Measurements from ENCODE around the gene LIMA1. TPM values are rescaled to one million over a fixed set of nuclear protein-coding genes. Genes with fewer than 3 reads are reported as not detected.
"Not testable (repeated sequence)": the region's sequence is repeated elsewhere in the genome, so short reads cannot be mapped to it uniquely, and the experiment has no call there.

LIMA1 gene
- total RNA-seq, 2 donors from 2014 or later = 66.7 to 94.2 TPM

- intact Hi-C loops (cut with DNase I) = no loop called here
- Histone ChIP-seq H3K27me3 (replicated peaks; ENCODE audit: insufficient read depth) (no peaks in the 10 kb centered on the region), H3K4me3 (no peak overlapping the region), H3K9me3 (no peaks in the 10 kb centered on the region), H3K27ac (peak overlapping the region; percentile 11 to 27), H3K36me3 (no peaks in the 10 kb centered on the region), H3K4me1 (replicated peaks) (no peaks in the 10 kb centered on the region)
- TF ChIP-seq POLR2AphosphoS5 (IDR thresholded peaks at IDR 0.05) = no peak
- TF ChIP-seq POLR2A (IDR thresholded peaks at IDR 0.05) = no peak
- TF ChIP-seq CTCF (IDR thresholded peaks at IDR 0.05) = no peak
- no peak for DNase-seq (ENCODE audit: low spot score)
- 63% methylated on average over 4 of the region's 4 CpGs for WGBS
Observed at GRCh38 chr12:50248411-50248810, 34.9 kb downstream of the LIMA1 start.

- 77% methylated on average over 9 of the region's 9 CpGs for WGBS
- H3K4me1 ChIP-seq (replicated peaks); H3K27me3 ChIP-seq (replicated peaks; ENCODE audit: insufficient read depth); intact Hi-C loops (cut with DNase I); DNase-seq (ENCODE audit: low spot score); H3K36me3 ChIP-seq; H3K4me3 ChIP-seq; H3K9me3 ChIP-seq: not testable (repeated sequence)
- peak overlapping the region in 1 of 2 donors; percentile 55 for H3K27ac ChIP-seq
Observed at GRCh38 chr12:50247665-50248064, 35.7 kb downstream of the LIMA1 start.

- no peak overlapping the region for H3K4me3 ChIP-seq
- H3K9me3 ChIP-seq = no peaks in the 10 kb centered on the region
- WGBS = 10% methylated on average over 3 of the region's 3 CpGs
- H3K4me1 ChIP-seq (replicated peaks) = no peaks in the 10 kb centered on the region
- TF ChIP-seq POLR2AphosphoS5 (IDR thresholded peaks at IDR 0.05) = peak; percentile 62
- no peak for TF ChIP-seq POLR2A (IDR thresholded peaks at IDR 0.05)
- TF ChIP-seq CTCF (IDR thresholded peaks at IDR 0.05) = no peak
- no peaks in the 10 kb centered on the region for H3K36me3 ChIP-seq
- no peaks in the 10 kb centered on the region for H3K27me3 ChIP-seq (replicated peaks; ENCODE audit: insufficient read depth)
- H3K27ac ChIP-seq = peak overlapping the region; percentile 53 to 55
- peak; percentile 28 for DNase-seq (ENCODE audit: low spot score)
- intact Hi-C loops (cut with DNase I) = no loop called here
Observed at GRCh38 chr12:50246873-50247612, 36.3 kb downstream of the LIMA1 start.

- H3K36me3 ChIP-seq = no peaks in the 10 kb centered on the region
- H3K4me3 ChIP-seq = no peak overlapping the region
- TF ChIP-seq POLR2AphosphoS5 (IDR thresholded peaks at IDR 0.05) = no peak
- TF ChIP-seq POLR2A (IDR thresholded peaks at IDR 0.05) = no peak
- TF ChIP-seq CTCF (IDR thresholded peaks at IDR 0.05) = no peak
- DNase-seq (ENCODE audit: low spot score) = no peak
- H3K27me3 ChIP-seq (replicated peaks; ENCODE audit: insufficient read depth) = no peaks in the 10 kb centered on the region
- H3K27ac ChIP-seq = peak overlapping the region; percentile 53 to 55
- H3K9me3 ChIP-seq = no peaks in the 10 kb centered on the region
- no peaks in the 10 kb centered on the region for H3K4me1 ChIP-seq (replicated peaks)
- intact Hi-C loops (cut with DNase I) = no loop called here
- 60% methylated on average over 7 of the region's 7 CpGs for WGBS
Observed at GRCh38 chr12:50246197-50246865, 37.0 kb downstream of the LIMA1 start.

GRCh38 chr12:50243507-50243906, 39.8 kb downstream of the LIMA1 start:
- Histone ChIP-seq H3K27me3 (replicated peaks; ENCODE audit: insufficient read depth) (no peaks in the 10 kb centered on the region), H3K9me3 (no peaks in the 10 kb centered on the region), H3K36me3 (no peaks in the 10 kb centered on the region), H3K4me3 (no peak overlapping the region), H3K27ac (no peak overlapping the region), H3K4me1 (replicated peaks) (no peaks in the 10 kb centered on the region)
- no peak for TF ChIP-seq CTCF (IDR thresholded peaks at IDR 0.05)
- no peak for TF ChIP-seq POLR2A (IDR thresholded peaks at IDR 0.05)
- no peak for TF ChIP-seq POLR2AphosphoS5 (IDR thresholded peaks at IDR 0.05)
- intact Hi-C loops (cut with DNase I) = no loop called here
- DNase-seq (ENCODE audit: low spot score) = no peak
- WGBS = 67% methylated on average over 1 of the region's 1 CpG
